ENCODE measurements around the gene RAB17.

DNA sequence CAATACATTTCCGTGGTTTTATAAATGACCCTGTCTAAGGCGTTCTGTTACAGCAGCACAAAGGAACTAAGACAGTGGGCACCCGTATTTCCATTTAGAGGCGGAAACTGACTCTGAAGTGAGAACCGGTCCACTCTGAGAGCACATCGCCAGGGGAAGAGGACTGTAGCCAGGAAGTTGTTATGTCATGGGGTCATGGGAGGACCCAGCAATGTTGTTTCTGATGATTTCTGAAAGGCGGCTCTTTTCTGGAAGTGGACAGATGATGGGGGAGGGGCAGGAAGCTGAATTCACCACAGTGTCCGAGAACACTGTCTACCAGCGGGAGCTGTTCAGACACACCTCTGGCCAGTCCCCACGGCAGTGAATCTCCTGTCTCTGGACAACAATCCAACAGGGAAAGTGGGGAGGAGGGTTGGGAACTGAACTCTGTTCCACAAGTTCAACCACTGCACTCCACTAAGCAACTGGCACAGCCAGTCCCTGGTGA is 34.7 kb upstream of the RAB17 start:
- TF ChIP-seq ISL1 (CRISPR knock-in tag; IDR thresholded peaks at IDR 0.05) (no peak), ZFP3 (CRISPR knock-in tag; IDR thresholded peaks at IDR 0.05) (no peak), RARB (CRISPR knock-in tag; IDR thresholded peaks at IDR 0.05) (no peak)
- TF ChIP-seq, protein P1, sequence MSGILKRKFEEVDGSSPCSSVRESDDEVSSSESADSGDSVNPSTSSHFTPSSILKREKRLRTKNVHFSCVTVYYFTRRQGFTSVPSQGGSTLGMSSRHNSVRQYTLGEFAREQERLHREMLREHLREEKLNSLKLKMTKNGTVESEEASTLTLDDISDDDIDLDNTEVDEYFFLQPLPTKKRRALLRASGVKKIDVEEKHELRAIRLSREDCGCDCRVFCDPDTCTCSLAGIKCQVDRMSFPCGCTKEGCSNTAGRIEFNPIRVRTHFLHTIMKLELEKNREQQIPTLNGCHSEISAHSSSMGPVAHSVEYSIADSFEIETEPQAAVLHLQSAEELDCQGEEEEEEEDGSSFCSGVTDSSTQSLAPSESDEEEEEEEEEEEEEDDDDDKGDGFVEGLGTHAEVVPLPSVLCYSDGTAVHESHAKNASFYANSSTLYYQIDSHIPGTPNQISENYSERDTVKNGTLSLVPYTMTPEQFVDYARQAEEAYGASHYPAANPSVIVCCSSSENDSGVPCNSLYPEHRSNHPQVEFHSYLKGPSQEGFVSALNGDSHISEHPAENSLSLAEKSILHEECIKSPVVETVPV (CRISPR knock-in tag; IDR thresholded peaks at IDR 0.05): no peak
- TF ChIP-seq, protein P2, sequence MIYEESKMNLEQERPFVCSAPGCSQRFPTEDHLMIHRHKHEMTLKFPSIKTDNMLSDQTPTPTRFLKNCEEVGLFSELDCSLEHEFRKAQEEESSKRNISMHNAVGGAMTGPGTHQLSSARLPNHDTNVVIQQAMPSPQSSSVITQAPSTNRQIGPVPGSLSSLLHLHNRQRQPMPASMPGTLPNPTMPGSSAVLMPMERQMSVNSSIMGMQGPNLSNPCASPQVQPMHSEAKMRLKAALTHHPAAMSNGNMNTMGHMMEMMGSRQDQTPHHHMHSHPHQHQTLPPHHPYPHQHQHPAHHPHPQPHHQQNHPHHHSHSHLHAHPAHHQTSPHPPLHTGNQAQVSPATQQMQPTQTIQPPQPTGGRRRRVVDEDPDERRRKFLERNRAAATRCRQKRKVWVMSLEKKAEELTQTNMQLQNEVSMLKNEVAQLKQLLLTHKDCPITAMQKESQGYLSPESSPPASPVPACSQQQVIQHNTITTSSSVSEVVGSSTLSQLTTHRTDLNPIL (CRISPR knock-in tag; IDR thresholded peaks at IDR 0.05; ENCODE audit: low read depth): no peak

All from SK-N-SH treated with all-trans-retinoic acid at 6 μM for 48 hours (cell line).